SHP77 treated with DMSO at 0.1 percent for 48 hours (cell line): Measurements from ENCODE around the gene ICA1.
"Not testable (repeated sequence)": the region's sequence is repeated elsewhere in the genome, so short reads cannot be mapped to it uniquely, and the experiment has no call there.

Source experiments
- DNase-seq: peaks from one replicate; lab custom pipeline; 2025; lab: John Stamatoyannopoulos, UW

Gene ICA1

DNA sequence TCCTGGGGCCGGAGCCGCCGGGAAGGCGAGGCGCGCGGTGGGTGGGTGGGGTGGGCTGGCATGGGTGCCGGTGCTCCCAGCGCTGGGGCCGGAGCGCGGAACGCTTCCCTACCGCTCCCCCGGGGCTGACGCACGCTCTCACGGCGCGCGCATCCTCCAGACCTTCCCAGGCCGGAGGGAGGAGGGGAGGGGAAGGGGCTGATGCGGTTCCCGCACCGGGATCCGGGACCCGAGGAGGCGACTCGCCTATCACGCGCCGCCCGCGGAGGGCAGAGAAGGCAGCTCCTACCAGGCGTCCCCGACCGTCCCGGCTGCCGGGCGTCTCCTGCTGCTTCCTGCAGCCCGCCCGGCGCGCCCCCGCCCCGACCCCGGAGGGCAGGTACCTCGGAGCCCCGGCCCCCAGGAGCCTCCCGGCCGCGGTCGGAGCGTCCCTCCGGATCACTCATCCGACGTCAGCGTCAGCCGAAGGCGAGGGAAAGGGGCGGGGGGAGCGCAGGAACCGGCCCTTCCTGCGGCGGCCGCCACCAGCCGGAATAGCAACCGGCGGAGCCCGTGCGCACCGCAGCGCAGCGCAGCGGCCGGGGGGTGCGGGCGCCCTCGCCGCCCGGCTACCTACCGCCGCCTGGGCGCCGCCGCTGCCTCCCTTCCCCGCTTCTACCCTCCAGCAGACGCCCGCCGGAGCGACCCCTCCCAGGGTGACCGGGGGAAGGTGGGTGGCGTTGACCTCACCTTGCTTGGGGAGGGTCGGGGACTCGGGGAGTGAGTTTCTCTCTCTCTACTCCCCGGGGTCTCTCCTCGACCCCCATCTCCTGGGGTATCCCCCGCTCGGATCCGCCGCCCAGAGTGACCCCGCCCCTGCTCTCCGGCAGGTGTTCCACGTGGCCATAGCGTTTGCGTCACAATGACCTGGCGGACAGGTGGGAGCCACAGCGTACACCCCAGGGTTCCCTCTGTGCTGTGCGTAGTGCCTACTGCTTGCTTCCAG lies at the start of gene ICA1:
Gene ICA1 (minus strand): TSS at position 457 of the 985 bp plus-strand sequence. CDS start 26,241 bp downstream, outside the sequence.
- peak; percentile 68 for DNase-seq

DNA sequence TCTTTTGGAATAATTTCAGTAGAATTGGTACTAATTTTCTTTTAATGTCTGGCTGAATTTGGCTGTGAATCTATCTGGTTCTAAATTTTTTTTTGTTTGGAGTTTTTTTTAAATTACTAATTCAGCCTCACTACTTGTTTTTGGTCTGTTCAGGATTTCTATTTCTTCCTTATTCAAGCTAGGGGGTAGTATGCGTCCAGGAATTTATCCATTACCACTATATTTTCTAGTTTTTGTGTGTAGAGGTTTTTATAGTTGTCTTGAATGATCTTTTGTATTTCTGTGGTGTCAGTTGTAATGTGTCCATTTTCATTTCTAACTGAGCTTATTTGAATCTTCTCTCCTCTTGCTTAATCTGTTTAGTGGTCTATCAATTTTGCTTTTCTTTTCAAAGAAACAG lies 48.9 kb upstream of the ICA1 start:
- no peak for DNase-seq

DNA sequence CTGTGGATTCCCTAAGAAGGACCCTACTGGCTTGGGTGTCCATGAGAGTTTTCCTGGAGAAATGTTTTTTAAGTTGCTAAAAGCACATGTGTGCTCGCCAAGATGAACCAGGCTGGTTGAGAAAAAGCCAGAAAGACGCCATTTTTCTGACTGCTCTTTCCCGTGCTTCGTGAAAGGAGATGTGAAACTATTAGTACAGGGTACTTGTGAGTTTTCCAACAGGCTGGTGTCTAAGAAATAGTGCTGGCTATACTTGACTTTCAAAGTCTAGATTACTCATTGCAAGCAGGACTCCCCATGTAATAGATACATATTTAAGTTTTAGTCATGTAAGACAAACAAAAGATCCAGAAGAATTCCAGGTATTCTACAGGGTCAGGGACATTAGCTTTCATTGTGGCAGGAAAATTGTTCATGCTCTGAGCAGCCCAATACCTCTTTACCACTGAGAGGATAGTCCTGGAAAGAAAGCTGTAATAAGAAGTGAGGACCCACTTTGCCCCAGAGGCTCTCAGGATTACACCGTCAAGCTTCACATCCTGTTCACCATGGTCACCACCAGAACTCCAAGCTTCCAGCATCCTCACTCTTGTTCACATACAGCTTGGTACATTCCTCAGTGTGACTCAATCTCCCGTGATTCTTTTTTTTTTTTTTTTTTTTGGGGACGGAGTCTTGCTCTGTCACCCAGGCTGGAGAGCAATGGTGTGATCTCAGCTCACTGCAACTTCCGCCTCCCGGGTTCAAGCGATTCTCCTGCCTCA lies 43.8 kb upstream of the ICA1 start:
- DNase-seq: no peak

DNA sequence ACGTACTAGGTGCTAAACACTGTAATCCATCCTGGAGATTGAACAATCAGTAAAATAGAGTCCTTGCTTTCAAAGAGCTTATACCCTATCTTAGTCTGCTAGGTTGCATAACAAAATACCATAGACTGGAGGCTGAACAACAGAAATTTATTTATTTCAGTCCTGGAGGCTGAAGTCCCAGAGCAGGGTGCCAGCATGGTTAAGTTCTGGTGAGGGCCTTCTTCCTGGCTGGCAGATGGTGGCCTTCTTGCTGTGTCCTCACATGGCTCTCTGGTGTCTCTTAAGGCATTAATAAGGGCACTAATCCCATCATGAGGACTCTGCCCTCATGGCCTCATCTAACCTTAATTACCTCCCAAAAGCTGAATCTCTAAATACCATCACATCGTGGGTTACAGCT lies 43.1 kb upstream of the ICA1 start:
- DNase-seq: no peak

DNA sequence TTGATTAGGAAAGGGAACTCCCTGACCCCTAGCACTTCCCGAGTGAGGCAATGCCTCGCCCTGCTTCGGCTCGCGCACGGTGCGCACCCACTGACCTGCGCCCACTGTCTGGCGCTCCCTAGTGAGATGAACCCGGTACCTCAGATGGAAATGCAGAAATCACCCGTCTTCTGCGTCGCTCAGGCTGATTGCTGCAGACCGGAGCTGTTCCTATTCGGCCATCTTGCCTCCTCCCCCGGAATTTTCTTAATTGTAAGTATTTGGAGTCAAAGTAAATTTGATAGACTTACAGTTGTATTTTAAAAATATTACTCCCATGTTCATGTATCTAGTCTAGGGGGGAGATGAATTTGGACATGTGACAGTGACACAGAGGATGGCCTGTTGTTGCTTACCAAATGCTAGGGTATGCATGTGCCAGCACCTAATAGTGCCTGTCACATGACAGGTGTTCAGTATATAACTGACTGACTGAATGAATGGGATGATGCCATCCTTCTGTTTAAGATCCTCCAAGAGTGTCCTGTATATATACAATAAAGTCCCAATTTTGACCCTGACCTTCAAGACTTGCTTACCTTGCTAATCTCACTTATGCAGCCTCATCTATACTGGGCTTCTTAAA lies 42.0 kb upstream of the ICA1 start:
- DNase-seq: peak; percentile 70

DNA sequence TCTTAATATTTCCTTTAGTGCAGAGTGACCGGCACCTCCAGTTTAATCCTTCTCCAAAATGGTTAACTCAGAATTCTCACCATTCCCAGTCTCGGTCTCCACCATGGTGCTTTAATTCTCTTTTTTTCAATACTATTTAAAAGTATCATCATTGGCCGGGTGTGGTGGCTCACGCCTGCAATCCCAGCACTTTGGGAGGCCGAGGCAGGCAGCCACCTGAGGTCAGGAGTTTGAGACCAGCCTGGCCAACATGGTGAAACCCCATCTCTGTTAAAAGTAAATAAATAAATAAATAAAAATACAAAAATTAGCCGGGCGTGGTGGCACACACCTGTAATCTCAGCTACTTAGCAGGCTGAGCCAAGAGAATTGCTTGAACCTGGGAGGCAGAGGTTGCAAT lies 35.1 kb upstream of the ICA1 start:
- not testable (repeated sequence) for DNase-seq

DNA sequence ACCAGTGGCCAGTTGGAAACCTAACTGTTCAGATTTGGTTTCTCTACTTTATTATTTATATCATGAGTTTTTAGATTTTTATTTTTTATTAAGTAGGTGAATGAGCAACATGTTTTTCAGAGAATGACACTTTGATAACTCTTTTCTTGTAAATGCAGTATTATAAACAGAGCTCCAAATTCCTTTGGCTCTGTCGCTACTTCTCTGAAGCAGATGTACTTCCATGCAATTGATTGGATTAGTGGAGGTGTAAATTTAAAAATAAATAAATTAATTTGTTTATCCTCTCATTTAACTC lies 34.3 kb upstream of the ICA1 start:
- no peak for DNase-seq

DNA sequence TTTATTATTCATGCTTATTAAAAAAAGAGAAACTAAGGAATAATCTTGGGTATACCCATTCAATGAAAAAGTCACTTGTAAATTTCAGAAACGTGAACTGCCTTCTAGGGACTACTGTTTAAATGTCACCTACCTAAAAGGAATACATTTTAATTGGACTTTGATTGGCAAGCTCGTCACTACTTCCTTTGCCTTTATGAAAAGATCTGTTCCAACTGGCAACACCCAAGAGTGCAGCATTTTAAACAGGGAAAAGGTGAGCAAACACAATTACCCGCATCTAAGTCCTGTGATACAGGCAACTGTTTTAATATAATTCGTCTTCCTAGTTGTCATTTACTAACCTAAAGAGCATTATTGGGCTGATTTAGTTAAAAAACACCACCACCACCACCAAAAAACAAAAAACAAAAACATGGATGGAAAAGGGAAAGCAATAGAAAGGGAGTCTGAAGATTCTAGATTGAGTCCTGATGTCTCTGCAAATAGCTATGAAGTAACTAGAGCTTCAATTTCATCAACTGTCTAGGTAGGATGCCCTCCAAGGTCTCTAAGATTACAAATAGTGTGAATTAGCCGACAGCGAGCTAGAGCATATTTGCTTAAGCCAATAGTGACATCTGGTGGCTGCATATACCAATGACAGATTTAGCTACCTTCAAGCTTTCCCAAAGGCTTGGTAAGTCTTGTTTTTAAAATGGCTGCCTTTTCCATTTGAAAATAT lies 33.8 kb upstream of the ICA1 start:
- peak; percentile 93 for DNase-seq

DNA sequence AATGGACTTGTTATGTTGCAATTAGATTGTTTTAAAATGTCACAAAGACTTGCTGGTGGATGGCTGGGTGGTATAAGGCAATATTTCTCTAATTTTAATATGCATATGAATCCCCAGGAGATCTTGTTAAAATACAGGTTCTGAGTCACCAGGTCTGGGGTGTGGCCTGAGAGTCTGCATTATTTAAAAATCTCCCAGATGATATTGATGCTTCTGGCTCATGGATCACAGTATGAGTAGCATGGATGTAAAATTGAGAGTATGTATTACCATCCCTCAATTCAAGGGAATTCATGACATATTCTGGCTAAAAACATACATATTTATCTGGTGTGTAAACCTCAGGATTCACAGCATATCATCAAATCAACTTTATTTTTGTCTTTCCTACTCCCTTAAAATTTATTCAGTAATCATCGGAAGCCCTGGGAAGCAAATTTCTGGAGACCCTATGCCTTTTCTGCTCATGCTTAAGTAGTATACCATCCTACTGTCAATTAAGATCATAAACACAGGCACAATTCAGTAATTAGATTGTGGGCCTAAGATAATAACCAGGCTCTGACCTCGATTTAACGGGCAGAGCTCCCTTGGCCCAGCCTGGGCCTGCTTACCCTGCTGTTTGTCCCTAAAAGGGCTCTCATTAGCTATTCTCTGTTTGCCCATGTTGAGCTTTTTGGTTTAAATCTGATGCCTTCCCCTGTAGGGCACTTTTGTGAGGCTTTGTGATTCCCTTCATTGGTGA lies 29.6 kb upstream of the ICA1 start:
- DNase-seq: no peak

DNA sequence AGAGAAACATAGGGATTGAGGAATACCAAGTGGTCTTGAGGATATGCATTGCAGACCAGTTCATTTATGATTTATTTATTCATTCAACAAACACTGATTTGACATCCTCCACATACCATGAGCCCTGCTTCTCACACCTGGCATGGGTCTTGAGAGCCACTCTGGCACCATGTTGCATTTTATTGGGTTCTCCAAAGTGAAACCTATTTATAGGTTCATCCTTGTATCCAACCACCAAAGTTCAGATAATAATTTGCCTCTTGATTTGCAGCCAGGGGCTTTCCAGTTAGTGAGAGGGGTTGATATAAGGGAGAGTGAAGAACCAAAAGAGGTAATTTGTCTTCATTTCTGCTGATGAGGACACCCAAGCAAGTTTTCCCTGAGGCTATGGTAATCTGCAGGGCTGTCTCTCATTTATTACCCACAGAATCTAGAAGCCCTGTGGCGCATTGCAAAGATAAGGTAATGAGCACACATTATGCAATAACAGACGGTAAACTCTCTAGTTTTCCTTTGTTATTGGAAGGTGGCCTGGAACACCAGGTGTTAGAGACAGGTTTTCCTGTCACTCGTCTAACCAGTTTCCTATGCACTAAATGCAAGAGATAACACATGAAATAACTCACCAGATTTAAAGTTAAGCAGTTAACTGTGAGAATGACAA lies 28.8 kb upstream of the ICA1 start:
- no peak for DNase-seq

DNA sequence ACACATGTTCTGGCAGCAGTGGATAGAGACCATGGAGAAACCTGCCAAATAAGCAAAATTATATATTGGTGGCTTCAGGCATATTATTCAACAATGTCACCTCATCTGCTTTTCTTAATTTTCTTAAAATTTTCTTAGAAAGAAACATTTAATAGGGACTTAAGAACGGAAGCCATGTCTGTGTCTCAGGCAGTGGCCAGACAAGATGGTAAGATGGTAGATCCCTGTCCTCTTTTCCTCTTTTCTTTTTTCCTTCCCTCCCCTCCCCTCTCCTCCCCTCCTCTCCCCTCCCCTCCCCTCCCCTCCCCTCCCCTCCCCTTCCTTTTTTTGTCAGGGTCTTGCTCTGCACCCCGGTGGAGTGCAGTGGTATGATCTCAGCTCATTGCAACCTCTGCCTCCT lies 24.2 kb upstream of the ICA1 start:
- no peak for DNase-seq

DNA sequence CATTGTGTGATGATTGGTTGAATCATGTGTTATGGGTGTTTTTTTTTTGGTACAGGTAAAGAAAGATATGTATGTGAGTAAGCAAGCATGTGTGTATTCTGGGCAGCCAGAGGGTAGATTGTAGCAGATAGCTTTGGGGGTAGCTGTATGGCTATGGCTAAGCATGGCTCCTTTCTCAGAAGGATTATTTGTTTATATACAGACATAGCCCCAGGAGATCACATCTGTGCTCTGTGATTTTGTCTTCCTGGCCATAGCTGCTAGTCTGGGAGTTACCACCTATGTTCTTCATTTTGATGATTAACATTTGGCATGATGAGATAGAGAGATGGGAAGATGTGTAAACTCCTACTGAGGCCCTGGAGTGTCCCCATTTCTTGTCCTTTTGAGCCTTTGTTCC lies 23.2 kb upstream of the ICA1 start:
- DNase-seq: no peak

DNA sequence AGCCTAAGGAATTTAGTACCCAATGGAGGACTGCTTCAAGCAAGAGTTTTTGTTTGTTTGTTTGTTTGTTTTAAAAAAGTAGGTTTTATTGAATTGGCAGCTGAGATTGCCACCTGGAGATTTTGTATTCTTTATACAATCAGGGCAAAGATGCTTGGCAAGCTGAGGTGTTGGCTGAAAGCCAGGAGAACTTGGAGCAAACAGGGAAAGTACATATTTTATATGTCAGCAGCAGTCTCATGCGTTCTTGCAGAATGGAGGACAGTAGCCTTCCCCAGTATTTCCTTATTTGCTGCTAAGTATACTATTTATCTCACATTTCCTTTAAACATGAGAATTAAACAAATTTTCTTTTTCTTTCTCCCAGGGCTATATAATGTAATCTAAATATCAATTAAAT lies 22.6 kb upstream of the ICA1 start:
- DNase-seq: no peak

DNA sequence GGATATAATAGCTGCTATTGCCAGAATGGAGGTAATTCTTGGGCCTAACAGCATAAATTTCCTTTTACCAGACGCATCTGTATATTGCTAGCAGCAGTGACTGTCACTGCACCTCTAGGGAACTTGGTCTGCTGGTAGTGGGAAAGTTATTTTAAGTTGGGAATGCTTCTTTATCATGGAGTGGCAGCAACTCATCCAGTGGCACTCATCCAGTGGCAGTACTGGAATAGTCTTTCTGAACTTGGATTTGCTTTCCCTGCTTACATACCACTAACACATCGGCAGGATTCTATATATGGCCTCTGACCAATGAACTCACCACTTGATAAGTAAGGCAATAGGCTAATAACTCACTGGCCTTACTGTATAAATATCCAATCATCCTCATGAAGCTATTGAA lies 22.0 kb upstream of the ICA1 start:
- DNase-seq: no peak

DNA sequence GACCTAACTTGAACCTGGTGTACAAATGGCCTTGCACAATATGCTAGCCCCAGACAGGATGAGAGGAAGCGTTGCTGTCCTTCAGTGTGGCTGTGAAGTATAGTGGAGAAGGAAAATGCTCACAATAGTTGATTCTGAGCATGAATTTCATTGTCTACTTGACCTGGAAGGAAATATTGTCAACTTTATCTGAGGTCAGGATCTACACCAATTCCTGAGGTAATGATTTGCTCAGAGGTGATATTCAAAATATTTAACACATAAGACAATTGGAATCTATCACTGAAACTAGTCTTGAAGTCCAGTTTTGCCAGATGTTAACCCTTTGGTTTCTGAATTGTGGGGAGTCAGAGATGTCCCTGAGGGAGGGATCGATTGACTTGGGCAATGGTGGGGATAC lies 20.9 kb upstream of the ICA1 start:
- no peak for DNase-seq

DNA sequence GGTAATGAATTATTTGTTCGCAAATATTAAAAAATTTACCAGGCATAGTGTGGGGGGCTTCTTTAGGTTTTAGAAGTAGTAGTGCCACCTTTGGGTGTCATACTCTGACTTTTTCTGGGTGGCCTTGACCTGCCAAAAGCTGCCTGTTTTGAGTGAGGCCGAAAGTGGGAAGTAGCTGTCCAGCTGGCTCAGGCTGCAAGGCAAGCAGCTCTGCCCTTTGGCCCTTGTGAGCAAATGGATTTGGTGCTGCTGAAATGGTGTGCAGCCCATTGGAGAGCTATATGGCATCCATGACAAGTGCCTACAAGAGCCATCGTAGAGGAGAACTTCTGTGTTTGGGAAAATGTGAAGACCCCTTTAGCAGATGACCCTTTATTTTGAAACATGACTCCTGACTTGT lies 20.2 kb upstream of the ICA1 start:
- no peak for DNase-seq

DNA sequence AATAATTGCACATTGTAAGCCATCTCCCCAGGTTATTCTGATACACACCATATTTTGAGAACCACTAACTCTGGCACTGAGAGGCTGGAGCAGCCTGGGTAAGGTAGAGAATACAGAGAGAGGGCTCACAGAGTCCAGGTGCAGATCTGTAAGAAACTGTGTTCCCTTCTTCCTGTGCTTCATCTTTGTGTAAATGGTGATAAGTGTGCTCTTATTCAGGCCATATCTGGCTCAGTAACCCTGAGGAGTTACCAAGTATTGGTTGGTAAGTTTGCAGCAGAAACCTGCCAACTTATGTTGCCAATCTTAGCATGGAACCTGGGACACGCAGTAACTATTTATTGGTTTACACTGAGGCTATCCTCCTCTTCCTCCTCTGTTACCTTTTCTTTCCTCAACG lies 16.2 kb upstream of the ICA1 start:
- no peak for DNase-seq

DNA sequence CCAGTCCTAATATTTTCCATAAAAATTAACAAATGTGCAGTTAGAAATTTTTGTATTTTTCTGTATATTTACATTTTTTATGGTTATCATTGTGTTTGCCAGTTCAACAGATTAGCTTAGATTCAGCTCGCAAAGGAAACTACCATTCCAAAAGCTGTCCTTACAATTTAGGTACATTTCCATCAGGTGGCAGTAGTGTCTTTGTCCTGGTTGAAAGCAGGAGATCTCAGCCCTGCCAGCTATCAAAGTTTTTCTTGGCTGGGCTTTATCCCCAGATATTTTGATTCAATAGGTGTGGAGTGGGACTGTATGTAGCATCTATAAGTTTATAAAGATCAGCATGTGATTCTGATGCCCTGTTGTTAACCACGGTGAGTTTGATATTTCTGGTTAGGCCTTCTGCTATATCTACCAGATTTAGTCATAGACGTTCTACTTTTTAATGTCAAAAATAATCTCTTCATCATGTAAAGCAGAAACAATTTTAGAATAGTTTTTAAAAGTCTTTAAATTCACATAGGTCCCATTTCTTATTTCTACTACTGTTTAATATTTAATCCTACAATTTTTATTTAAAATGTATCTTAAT lies 15.5 kb upstream of the ICA1 start:
- no peak for DNase-seq

DNA sequence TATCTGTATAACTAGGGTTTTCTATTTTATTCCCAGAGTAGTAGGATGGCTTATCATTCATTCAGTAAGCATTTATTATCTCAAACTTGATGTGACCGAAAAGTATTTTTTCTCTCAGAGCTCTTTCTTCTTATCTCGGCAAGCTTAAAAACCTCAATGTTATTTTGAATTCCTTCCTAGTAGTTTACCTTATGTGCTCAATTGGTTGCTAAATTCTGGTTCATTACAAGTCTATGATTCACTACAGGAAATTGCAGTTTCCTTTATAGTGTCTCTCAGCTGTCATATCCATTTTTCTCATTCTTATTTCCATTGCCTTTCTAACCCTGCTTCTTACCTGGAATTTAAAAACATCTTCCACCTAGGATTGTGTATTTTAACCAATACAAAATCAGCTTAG lies 12.6 kb upstream of the ICA1 start:
- DNase-seq: no peak

DNA sequence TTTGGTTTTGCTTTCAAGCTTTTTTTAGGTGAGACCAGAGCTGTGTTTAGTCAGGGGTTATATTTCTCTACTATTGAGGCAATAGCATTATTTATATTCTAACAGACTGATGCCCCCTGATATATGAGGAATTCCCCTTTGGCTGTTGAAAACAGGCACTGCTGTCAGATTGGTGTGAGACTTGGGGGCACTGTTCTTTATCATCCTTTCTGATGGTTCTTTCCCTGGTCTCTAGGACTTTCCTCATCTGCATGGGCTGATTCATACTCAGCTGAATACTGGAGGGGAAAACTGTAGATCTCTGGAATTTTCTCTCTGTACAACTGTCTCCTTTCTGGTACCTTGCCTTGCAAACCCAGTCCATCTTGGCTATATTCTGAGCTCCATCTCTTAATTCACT lies 10.0 kb upstream of the ICA1 start:
- no peak for DNase-seq

DNA sequence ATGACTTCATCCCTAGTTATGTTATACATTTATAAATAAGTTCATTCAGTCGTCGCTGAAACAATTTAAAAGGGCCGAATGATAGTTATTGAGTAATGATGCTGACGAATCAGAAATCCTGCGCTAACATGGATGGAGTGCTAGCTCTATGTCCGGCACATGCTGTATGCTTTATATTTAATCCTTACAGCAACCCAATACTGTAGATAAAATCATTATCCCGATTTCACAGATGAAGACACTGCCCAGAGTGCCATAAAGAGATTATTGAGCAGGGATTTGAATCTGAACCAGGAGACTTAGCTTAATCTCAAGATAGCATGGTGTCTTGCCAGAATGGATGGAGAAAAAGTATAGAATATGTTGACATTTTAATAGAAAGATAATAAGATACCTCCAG lies 1.1 kb upstream of the ICA1 start:
- peak; percentile 26 for DNase-seq
